GM19351 (cell line): ENCODE measurements around the gene NRXN3.
A peak's percentile ranks its signal among the peaks of the same experiment; 100 is the strongest.

ENCODE experiments used
- ATAC-seq: cut with Tn5 transposase; IDR thresholded peaks from one replicate; pipeline ENCODE4 v1.9.1; 2021; ENCODE audit warnings: mild to moderate bottlenecking, moderate library complexity; ENCODE audit not compliant: unreplicated experiment

The NRXN3 gene

DNA sequence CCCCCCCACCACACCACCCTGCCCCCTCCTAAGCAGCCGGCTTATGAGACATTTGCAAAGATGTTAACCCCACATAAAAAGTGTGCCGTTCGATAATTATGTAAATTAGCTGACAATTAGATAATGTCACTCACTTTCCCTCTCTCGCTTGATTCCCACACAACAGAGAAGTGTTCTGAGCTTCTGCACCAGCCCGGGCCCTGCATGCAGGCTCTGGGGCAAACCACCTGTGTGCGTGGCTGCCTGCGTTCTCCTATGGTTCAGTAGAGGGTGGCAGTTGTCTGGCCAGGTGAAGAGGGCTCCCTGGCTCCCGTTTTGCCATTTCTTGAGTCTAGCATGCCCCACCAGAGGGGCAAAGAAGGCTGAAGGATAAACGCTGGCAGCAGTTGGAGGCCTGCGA, 68.0 kb downstream of the NRXN3 start:
- no peak for ATAC-seq

DNA sequence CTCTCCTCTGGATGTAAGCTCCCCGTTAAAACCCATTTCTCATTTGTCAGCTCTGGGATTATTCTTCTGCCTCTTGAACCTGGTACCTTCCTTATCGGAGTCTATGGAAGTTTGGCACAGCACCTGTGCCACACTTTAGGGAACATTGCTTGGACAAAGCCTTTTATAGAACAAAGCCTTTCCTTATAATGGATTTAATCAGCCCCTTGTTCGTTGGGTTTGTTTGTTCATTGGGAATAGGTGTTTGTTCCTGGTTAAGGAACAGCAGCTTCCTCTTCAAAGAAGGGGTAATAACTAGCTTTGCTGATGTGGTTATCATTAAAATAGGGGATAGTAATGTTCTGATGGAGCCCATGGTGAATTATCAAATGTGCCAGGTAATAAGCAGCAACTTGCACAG, 70.4 kb downstream of the NRXN3 start:
- no peak for ATAC-seq

DNA sequence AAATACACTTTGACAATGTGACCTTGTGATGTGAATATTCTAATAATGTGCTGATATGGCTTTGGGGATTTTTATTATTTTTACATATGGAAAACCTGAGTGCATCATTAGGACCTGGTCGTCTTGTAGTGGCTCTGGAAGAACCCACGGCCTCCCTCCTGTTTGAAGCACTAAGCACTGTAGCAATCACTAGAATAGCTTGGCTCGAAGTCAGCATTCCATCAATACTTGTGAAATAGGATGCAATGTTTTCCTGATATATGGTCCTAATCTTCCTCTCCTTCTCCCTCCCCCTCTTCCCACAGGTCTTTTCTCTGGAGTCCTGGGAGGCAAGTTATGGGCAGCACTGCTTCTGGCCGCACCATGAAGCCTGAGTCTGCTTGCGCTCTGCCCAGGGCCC, 71.9 kb downstream of the NRXN3 start:
- no peak for ATAC-seq

DNA sequence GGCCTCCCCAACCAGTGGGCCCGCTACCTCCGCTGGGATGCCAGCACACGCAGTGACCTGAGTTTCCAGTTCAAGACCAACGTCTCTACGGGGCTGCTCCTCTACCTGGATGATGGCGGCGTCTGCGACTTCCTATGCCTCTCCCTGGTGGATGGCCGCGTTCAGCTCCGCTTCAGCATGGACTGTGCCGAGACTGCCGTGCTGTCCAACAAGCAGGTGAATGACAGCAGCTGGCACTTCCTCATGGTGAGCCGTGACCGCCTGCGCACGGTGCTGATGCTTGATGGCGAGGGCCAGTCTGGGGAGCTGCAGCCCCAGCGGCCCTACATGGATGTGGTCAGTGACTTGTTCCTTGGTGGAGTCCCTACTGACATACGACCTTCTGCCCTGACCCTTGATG, 73.0 kb downstream of the NRXN3 start:
- no peak for ATAC-seq

DNA sequence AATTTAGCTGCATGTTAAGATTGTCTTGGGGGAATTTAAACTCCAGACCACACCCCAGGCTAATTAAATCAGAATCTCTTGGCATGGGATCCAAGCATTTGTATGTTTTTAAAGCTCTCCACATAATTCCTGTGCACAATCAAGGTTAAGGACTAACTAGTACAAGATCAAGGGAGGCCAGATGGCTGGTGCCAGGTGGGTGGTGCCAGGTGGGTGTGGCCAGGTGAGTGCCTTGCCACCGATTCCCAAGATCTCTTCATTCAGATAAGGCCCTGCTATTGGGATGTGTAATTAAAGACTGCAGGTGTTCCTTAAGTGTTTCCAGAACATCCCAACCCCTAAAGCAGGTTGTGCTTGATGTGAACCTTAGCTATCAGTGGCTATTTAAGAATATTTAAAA, 75.1 kb downstream of the NRXN3 start:
- no peak for ATAC-seq

DNA sequence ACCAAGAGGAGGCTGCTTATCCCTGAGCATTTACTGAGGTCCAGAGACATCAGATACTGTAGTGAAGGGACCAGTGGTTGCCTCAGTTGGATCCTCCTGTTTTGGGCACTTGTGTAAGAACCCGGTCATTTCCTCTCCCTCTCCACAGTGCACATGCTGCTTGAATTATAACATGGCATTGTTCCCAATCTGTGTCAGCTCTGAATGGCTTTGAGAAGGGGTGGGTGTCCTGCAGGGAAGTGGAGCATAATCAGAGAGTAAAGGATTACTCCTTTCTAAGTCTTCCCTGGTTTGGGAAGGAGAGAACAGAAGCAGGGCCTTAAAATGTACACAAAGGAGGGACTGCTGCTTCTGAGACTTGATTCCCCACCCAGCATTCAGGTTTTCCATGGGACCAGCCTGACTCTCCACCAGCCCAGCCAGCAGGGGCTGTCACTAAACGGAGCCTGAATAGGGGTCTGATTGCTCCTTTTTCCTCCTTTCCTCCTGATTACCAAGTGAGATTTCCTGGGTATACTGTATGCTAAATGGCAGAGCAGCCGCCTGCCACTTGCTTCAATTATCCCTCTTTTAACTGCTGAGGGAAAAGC, 78.4 kb downstream of the NRXN3 start:
- no peak for ATAC-seq

DNA sequence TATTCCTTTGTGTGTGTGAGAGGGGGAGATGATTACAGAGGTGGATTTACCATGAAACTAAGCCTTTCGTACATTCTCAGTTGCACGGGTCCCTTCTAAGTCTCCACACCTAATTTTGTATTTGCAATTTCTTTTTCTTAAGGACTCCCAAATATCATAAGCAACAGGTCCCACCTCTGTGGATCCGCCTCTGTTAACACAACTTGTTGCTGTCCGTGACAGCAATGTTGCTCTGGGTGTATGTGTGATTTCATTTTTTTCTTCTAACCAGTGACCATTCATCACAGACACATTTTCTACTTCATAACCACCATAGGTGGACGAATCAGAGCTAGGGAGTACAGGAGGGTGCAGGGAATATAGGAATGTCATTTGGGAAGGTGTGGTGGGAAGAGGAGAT, 81.1 kb downstream of the NRXN3 start:
- ATAC-seq: no peak

DNA sequence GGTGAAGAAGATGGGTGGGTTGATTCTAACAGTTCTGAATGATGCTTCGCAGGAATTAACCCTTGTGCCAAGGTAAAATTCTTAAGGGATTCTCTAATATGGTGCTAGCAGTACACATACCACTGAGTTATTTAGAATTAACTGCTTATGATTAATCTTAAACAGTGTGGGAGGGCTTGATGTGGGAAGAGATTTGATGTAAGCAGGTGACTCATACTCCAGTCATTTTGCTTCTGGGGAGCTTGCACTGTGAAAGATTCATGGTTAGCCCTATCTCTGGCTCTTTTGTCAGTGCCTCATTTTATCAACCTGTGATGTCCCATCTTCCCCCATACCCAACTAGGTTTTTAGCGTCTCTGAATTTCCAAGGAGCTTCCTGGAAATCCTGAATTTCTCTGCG, 83.8 kb downstream of the NRXN3 start:
- ATAC-seq: no peak

DNA sequence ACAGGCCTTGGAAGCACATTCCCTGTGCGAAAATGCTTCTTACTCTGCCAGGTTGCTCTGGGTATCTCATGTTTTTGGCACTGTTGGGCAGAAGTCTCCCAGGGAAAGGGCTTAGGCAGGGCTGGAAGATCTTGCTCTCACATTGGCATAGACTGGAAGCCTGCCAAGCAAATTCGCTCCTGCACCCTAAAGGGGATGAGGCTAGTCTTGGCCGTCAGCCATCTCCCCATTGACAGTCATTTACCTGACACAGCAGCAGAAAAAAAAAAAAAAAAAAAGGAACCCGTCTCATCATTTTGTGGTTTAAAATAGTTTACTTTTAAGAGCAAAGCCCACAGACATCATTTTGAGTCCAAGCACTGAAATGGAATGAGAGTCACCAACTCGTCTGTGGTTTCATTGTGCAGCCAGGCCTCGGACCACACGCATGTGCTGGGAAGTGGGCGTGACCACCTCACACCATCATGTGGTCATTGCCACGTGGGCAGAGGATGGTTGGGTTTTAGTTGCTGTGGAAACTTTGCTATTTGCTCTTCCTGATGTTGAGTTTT, 84.8 kb downstream of the NRXN3 start:
- ATAC-seq: peak; percentile 85

DNA sequence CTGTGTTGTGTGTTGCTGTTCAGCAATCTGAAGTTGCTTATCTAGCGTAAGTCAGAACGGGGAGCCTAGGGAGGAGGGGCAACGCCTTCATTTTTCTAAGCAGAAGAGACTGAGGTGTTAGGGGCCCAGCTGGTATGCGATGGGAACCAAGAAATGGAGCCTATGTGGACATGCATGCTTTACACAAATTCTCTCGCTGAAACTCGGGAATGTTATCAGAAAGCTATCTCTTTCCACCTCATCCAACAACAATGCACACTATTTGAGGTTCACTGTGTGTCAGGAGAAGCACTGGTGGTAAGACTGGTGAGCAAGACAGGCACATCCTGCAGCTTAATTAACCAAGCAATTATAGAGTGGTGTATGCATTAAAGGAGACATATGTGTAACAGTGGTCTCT, 89.7 kb downstream of the NRXN3 start:
- ATAC-seq: no peak

DNA sequence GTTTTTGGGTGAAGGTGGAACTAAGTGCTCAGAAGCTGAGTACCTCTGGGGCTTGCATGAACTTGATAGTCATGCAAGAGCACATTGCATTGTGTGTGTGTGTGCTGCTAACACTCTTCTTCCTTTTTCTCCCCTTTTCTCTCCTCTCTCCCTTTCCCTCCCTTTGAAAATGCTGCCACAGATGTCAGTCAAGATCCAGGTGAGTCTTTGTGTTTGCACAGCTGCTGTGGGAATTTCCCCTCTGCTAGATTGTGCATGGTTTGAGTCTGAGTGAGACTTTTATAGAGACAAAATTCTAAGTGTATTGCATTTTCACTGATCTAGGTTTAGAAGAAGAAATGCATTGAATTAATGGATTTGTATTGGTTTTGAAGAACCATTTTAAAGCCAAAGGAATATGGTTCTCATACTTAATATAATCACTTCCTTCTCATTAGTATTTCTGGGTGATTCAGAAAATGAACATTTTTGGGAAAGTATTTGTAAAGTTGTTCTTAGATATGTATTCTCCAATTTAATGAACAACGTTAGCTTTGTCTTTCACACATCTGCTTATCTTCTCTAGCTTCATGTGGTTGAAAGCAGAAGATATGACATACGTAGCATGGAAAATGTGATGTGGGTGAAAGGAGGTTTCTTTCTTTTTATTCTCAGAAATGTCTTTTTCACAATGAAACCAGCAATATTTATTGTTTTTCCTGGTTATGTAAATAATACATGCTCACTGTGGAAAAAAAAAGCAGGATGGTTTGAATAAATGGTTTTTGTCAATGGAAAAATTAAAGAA, 108.5 kb downstream of the NRXN3 start:
- no peak for ATAC-seq

DNA sequence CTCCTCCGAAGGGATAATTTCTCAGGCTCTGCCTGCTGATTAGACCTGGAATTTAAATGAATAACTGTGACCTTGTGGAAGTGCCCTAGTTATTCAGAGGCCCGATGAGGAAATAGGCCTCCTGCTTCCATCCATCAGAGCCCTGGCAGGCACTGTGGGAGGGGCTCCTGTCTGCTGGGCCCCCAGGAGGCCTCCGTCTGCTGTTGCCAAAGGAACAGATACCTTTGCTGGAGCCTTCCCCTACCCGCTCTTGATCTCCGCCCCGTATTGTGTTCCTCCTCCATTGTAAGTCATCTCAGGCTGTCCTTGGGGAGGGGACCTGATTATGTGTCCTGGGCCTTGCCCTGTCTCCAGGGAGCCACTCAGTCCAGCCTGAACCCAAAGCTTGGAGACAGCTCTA, 112.3 kb downstream of the NRXN3 start:
- ATAC-seq: no peak

DNA sequence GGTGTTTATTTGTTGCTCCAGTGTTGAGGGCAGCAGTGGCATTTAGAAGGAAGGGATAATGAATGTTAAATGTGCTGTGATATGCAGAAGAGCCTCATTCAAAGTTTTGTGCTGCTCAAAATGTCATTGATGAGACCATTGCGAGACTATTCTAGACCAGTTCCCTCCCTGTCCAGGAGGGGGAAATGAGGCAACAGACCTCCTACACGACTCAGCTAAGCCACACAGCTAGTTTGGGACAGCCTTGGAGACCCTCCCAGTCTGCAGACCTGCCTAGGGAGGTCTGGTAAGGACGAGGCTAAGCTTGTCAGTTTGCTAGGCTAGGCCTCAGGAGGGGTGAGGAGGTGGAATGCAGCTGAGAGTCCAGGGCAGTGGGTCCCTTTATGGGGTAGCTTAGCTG, 116.0 kb downstream of the NRXN3 start:
- ATAC-seq: no peak

DNA sequence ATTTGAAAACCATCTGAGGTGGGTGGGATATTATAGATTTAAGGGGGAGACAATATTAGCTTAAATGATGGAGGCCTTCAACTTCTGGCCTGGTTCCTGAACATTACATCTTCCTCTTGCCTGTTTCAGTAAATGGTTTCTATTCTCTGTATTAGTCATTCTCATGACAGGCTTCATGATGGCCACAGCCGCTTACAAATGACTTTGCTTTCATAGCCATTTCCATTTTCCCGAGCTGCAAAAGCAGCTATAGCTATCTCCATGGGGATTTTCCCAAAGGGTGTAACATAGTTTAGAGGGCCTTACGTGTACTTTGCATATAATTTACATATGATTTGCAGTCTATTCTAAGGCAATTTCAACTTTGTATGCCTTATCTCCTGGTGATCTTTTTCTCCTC, 121.8 kb downstream of the NRXN3 start:
- peak; percentile 97 for ATAC-seq

DNA sequence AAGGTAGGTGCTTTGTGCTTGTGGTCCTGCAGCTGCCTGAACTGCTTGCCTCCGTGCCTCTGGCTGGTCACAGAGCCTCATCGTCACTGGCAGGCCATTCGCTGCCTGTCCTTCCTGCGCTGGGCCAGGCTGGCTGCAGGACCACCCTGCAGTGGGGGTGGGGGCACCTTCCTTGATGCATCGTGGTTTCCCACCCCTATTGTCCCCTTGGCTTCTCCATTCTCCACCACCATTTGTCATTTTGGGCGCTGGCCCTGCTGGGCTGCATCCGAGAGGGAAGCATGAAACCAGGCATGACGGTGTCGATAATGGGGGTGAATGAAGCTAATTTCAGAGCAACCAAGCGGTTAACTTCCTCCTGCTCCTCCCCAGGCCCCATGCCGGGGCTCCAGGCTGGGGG, 127.7 kb downstream of the NRXN3 start:
- ATAC-seq: no peak

DNA sequence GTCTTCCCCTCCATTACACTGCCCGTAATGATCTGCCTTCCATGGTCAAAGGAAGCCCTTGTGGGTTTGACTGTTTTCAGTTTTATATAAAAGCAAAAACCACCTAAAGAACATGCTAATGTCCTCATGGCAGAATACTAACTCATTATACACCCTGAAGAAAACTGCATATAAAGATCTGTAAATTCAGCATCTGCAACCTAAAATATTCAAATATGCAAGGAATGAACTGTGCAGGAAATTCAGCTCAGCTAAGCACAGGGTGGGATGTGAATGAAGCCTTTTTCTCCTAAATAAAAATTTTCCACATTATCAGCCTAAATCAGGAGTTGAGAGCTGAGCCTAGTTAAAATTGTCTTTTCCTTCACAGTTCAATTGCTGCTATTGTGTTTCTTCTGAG, 128.1 kb downstream of the NRXN3 start:
- no peak for ATAC-seq

DNA sequence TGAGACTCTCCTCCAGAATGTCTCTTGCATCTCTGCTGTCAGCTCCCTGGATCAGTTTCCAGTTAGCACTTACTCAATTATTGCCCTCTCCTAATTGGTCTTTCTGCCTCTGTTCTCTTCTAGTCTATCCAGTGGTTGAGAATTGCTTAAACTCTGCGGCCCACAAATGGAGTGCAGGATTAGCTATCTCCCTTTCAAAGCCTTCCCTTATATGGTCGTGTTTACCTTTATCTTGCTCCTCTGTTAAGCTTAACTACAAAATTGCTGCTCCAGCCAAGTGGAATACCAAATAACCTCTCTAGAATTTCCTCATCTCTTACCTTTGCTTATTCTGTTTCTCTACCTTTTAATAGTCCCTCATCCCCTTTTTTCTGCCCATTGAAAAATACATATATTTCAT, 132.7 kb downstream of the NRXN3 start:
- ATAC-seq: no peak

DNA sequence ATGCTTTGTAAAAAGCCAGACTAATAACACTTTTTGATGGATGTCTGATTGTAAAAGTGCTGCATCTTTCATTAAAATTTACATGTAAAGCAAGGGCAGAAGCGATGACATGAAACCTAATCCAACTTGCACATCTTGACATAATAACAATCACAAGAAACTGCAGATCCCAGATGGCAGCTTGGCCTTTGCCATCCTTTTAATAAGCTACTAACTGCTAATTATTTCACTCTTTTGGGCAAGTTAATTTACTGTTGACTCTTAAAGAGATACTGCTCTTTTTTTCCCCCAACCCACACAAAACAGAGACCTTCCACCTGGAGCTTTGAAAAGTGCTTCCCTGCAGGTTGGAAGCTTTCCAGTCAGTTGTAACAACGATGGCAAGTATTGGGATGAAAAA, 137.5 kb downstream of the NRXN3 start:
- no peak for ATAC-seq

DNA sequence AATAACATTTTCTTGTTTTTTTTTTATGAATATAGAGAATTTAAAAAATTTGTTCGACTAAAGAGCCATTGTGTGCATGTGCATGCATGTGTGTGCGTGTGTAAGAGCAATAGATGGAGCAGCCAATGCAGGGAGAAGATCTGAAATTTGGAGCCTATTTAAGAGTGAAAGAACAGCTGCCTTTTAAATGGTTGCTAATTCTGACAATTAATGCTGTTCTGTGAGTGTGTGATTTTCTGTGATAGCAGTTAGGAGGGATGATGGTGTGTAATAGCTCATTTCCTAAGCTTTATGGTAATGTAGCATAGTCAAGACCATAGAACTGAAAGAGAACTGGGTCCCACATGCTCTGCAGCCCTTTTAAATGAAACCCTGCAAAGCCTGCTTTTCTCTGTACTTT, 137.9 kb downstream of the NRXN3 start:
- ATAC-seq: no peak

DNA sequence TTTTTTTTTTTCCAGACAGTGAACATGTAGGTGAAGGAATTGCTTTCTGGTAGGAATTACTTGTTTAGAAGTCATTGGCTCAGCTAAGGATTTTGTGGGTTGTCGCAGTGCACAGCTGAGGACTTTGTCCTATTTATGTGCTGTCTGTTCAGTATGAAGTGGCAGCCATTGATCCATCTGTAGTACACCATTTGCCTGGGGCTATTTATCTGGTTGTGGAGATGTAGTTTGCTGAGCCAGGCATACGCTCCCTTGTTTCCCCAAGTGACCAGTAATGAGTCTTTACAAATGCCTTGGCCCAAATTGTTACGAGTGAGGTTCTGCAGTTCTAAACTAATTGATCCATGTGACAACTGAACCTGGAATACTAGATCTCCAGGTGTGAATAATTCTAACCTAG, 140.1 kb downstream of the NRXN3 start:
- ATAC-seq: no peak

DNA sequence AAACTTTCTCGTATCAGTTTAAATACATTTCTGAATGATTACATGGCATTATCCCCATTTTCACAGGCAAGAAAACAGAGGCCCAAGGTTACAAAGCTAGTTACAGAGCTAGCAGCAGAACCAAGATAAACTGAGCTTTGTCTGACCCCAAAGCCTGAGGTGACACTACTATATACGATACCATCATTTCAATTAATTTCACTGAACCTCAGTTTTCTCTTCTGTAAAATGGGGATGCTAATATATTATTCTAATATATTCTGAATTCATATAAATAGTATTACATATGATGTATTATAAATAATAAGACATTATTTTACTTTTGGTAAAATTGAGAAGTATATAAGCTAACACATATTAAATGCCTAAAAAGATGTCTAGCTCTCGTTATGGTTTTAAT, 143.3 kb downstream of the NRXN3 start:
- ATAC-seq: no peak

DNA sequence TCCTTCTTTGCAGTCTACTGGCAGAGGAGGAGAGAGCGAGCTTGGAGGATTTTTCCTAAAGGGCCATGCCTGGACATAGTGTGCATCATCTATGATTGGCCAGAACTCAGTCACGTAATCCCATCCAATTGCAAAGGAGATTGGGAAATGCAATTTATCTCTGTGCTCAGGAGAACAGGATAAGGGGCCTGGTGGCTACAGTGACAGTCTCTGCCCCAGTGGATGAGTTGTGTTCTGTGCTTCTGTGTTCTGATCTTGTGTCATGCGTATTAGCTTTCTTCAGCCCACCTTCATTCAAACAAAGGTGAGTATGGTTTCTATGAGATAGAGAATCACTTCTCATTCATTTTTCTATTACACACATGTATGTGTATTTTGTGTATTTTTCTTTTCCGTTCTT, 144.3 kb downstream of the NRXN3 start:
- ATAC-seq: no peak

DNA sequence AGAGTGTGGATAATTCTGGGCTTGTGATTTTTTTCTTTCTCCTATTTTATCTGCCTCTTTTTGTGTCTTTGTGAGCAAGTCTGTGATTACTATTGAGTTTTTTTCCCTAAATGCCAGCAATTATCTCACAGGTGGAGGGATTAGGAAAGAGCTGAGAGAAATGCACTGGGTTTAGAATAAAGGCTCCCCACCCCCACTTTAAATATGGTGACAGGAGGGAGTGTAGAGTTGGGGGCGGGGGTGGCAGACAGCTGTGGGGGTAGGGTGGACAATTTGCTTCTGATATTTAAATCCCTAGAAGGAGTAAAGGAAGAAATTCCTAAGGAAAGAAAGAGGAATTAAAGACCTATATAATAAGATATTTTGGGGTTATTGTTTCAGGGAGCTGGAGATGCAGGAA, 145.9 kb downstream of the NRXN3 start:
- no peak for ATAC-seq
